Measurements from ENCODE around the gene TTC38. TPM values are rescaled to one million over a fixed set of nuclear protein-coding genes. Genes with fewer than 3 reads are reported as not detected.

Gene TTC38
- total RNA-seq, 1 experiment from 2014 or later, result 18.0 TPM

- DNase-seq, result no peak
- Histone ChIP-seq H3K27ac (no peak overlapping the region), H3K27me3 (no peaks in the 10 kb centered on the region), H3K36me3 (peaks cover 3% of the 10 kb centered on the region; the same call in 1 of the 2 replicates), H3K9me3 (replicated peaks) (no peaks in the 10 kb centered on the region), H3K4me3 (no peak overlapping the region), H3K4me1 (peaks cover 3% of the 10 kb centered on the region; the same call in 1 of the 2 replicates)
Measured at GRCh38 chr22:46292173-46292572, 24.4 kb downstream of the TTC38 start.

- Histone ChIP-seq H3K36me3 (peaks cover 3% of the 10 kb centered on the region; the same call in 1 of the 2 replicates), H3K27ac (no peak overlapping the region)
Measured at GRCh38 chr22:46292732-46293131, 24.9 kb downstream of the TTC38 start.

GRCh38 chr22:46293577-46294260 is 25.9 kb downstream of the TTC38 start:
- Histone ChIP-seq H3K36me3 (peaks cover 11% of the 10 kb centered on the region), H3K9me3 (replicated peaks) (no peaks in the 10 kb centered on the region), H3K4me3 (no peak overlapping the region), H3K4me1 (peaks cover 6% of the 10 kb centered on the region; the same call in 1 of the 2 replicates), H3K27ac (no peak overlapping the region), H3K27me3 (no peaks in the 10 kb centered on the region)
- DNase-seq, result no peak

More at GRCh38 chr22:46292732-46293131, 24.9 kb downstream of the TTC38 start:
- Histone ChIP-seq H3K27me3 (no peaks in the 10 kb centered on the region), H3K4me1 (peaks cover 3% of the 10 kb centered on the region; the same call in 1 of the 2 replicates), H3K9me3 (replicated peaks) (no peaks in the 10 kb centered on the region), H3K4me3 (no peak overlapping the region)
- no peak for DNase-seq

- Histone ChIP-seq H3K4me3 (no peak overlapping the region), H3K27ac (no peak overlapping the region)
Measured at GRCh38 chr22:46294784-46295183, 27.0 kb downstream of the TTC38 start.

GRCh38 chr22:46295277-46295971 is 27.6 kb downstream of the TTC38 start:
- Histone ChIP-seq H3K4me3 (peak overlapping the region; percentile 94), H3K9me3 (replicated peaks) (no peaks in the 10 kb centered on the region), H3K27ac (peak overlapping the region; percentile 86), H3K4me1 (peaks cover 6% of the 10 kb centered on the region; the same call in 1 of the 2 replicates), H3K36me3 (peaks cover 23% of the 10 kb centered on the region), H3K27me3 (no peaks in the 10 kb centered on the region)
- peak in 1 of 2 experiments; percentile 42 for DNase-seq

More at GRCh38 chr22:46294784-46295183, 27.0 kb downstream of the TTC38 start:
- DNase-seq, result no peak
- H3K36me3 ChIP-seq, result peaks cover 19% of the 10 kb centered on the region
- peaks cover 6% of the 10 kb centered on the region; the same call in 1 of the 2 replicates for H3K4me1 ChIP-seq
- H3K9me3 ChIP-seq (replicated peaks), result no peaks in the 10 kb centered on the region
- H3K27me3 ChIP-seq, result no peaks in the 10 kb centered on the region

GRCh38 chr22:46296257-46297150 is 28.7 kb downstream of the TTC38 start, which contains the start of gene GTSE1:
Gene GTSE1 (plus strand): TSS chr22:46296870. CDS start chr22:46297401, 531 bp downstream.
- peaks cover 31% of the 10 kb centered on the region for H3K36me3 ChIP-seq
- no peaks in the 10 kb centered on the region for H3K9me3 ChIP-seq (replicated peaks)
- H3K27ac ChIP-seq, result peak within 1 kb of the TSS; percentile 86
- DNase-seq, result peak; percentile 99 to 100
- peak within 1 kb of the TSS; percentile 94 for H3K4me3 ChIP-seq
- H3K27me3 ChIP-seq, result no peaks in the 10 kb centered on the region
- peaks cover 6% of the 10 kb centered on the region; the same call in 1 of the 2 replicates for H3K4me1 ChIP-seq

GRCh38 chr22:46297151-46297812 is 29.5 kb downstream of the TTC38 start:
- Histone ChIP-seq H3K4me1 (peaks cover 6% of the 10 kb centered on the region; the same call in 1 of the 2 replicates), H3K4me3 (peak overlapping the region; percentile 94), H3K27ac (peak overlapping the region; percentile 86), H3K36me3 (peaks cover 35% of the 10 kb centered on the region), H3K9me3 (replicated peaks) (no peaks in the 10 kb centered on the region), H3K27me3 (no peaks in the 10 kb centered on the region)
- peak; percentile 63 to 68 for DNase-seq

GRCh38 chr22:46299101-46299500 is 31.3 kb downstream of the TTC38 start:
- Histone ChIP-seq H3K27me3 (no peaks in the 10 kb centered on the region), H3K27ac (no peak overlapping the region), H3K4me3 (no peak overlapping the region), H3K9me3 (replicated peaks) (no peaks in the 10 kb centered on the region), H3K4me1 (peaks cover 6% of the 10 kb centered on the region), H3K36me3 (peaks cover 41% of the 10 kb centered on the region)
- no peak for DNase-seq

GRCh38 chr22:46300491-46300890 is 32.7 kb downstream of the TTC38 start:
- Histone ChIP-seq H3K4me1 (peaks cover 3% of the 10 kb centered on the region), H3K36me3 (peaks cover 51% of the 10 kb centered on the region), H3K9me3 (replicated peaks) (no peaks in the 10 kb centered on the region), H3K4me3 (no peak overlapping the region), H3K27me3 (no peaks in the 10 kb centered on the region), H3K27ac (no peak overlapping the region)
- no peak for DNase-seq

- no peak overlapping the region for H3K27ac ChIP-seq
- H3K27me3 ChIP-seq, result no peaks in the 10 kb centered on the region
- no peaks in the 10 kb centered on the region; the same call in none of the 2 replicates for H3K4me1 ChIP-seq
- no peaks in the 10 kb centered on the region for H3K9me3 ChIP-seq (replicated peaks)
- H3K4me3 ChIP-seq, result no peak overlapping the region
- peaks cover 72% of the 10 kb centered on the region for H3K36me3 ChIP-seq
- no peak for DNase-seq
Measured at GRCh38 chr22:46303347-46303965, 35.6 kb downstream of the TTC38 start.

- no peaks in the 10 kb centered on the region for H3K27me3 ChIP-seq
- no peaks in the 10 kb centered on the region for H3K9me3 ChIP-seq (replicated peaks)
- no peak for DNase-seq
- H3K36me3 ChIP-seq, result peaks cover 86% of the 10 kb centered on the region
- H3K4me1 ChIP-seq, result no peaks in the 10 kb centered on the region; the same call in 1 of the 2 replicates
- H3K4me3 ChIP-seq, result no peak overlapping the region
- no peak overlapping the region for H3K27ac ChIP-seq
Measured at GRCh38 chr22:46308283-46308988, 40.6 kb downstream of the TTC38 start.

GRCh38 chr22:46309526-46310085 is 41.8 kb downstream of the TTC38 start:
- H3K36me3 ChIP-seq, result peaks cover 90% of the 10 kb centered on the region
- no peaks in the 10 kb centered on the region for H3K9me3 ChIP-seq (replicated peaks)
- no peak overlapping the region for H3K27ac ChIP-seq
- DNase-seq, result no peak
- H3K27me3 ChIP-seq, result no peaks in the 10 kb centered on the region
- no peak overlapping the region for H3K4me3 ChIP-seq
- H3K4me1 ChIP-seq, result peaks cover 9% of the 10 kb centered on the region

GRCh38 chr22:46312056-46312455 is 44.2 kb downstream of the TTC38 start:
- Histone ChIP-seq H3K4me1 (peaks cover 9% of the 10 kb centered on the region), H3K36me3 (peaks cover 92% of the 10 kb centered on the region), H3K27ac (no peak overlapping the region), H3K27me3 (no peaks in the 10 kb centered on the region), H3K4me3 (no peak overlapping the region), H3K9me3 (replicated peaks) (no peaks in the 10 kb centered on the region)
- DNase-seq, result no peak
